Lower leg skin (tissue), 3 donors: ENCODE data around the gene MAGEB16.

Experiments used
- POLR2A ChIP-seq, 2 donors: fragments of 450-650 bp; IDR thresholded peaks; one replicate each; pipeline ENCODE4 v1.6.1; 2016 to 2017; ENCODE audit warnings: antibody characterized with exemption in 2 of 2, mild to moderate bottlenecking in 1 of 2, moderate library complexity in 1 of 2
- TF ChIP-seq, protein P1 (sequence below), 3 donors: fragments of 450-650 bp; IDR thresholded peaks; one replicate each; pipeline ENCODE4 v1.5.1; 2016; ENCODE audit warnings: antibody characterized with exemption in 3 of 3, mild to moderate bottlenecking in 3 of 3, moderate library complexity in 2 of 3

DNA sequence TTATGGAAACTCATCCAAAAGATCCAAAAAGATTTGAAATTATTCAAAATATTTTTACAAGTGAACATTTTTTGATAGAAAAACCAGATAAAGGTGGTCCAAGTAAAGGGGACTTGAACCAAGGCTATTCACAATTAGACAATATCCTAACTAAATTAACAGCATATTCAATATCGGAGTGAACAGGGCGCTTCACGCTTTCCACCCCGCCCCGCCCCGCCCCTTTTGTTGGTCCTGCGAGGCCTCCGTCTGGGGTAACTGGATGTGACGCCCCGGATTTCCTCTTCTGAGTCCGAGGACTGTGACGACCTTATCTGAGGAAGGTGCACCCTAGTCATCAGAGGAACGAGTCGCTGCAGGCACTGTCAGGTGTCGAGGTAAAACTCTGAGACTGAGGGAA is at the start of gene MAGEB16:
- TF ChIP-seq, protein P1, sequence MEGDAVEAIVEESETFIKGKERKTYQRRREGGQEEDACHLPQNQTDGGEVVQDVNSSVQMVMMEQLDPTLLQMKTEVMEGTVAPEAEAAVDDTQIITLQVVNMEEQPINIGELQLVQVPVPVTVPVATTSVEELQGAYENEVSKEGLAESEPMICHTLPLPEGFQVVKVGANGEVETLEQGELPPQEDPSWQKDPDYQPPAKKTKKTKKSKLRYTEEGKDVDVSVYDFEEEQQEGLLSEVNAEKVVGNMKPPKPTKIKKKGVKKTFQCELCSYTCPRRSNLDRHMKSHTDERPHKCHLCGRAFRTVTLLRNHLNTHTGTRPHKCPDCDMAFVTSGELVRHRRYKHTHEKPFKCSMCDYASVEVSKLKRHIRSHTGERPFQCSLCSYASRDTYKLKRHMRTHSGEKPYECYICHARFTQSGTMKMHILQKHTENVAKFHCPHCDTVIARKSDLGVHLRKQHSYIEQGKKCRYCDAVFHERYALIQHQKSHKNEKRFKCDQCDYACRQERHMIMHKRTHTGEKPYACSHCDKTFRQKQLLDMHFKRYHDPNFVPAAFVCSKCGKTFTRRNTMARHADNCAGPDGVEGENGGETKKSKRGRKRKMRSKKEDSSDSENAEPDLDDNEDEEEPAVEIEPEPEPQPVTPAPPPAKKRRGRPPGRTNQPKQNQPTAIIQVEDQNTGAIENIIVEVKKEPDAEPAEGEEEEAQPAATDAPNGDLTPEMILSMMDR (IDR thresholded peaks at IDR 0.05) = no peak
- no peak for TF ChIP-seq POLR2A (IDR thresholded peaks at IDR 0.05)
